A549 treated with CORT108297 at 1 μM for 4 hours (cell line): Measurements from ENCODE around the gene TPM3. TPM values are rescaled to one million over a fixed set of nuclear protein-coding genes. Genes with fewer than 3 reads are reported as not detected.

Source experiments
- total RNA-seq: library from RNA; stranded (reverse); fragments of 200-300 nt; extraction: Qiagen RNA extraction; gene quantifications from 5 replicates; pipeline ENCODE4 v1.2.3, GENCODE V29; 2022

Gene TPM3
- 424 to 619 TPM (median 471 TPM) in 5 replicates for total RNA-seq

GRCh38 chr1:154191990-154192461 lies at the start of gene TPM3:
TPM3 (minus strand) TSS chr1:154192100; CDS start chr1:154192018, 82 bp downstream.

GRCh38 chr1:154220071-154220969 lies 28.4 kb upstream of the TPM3 start, which contains the start of gene UBAP2L:
UBAP2L (plus strand) TSS chr1:154220955; CDS start chr1:154225124, 4,169 bp downstream.

DNA sequence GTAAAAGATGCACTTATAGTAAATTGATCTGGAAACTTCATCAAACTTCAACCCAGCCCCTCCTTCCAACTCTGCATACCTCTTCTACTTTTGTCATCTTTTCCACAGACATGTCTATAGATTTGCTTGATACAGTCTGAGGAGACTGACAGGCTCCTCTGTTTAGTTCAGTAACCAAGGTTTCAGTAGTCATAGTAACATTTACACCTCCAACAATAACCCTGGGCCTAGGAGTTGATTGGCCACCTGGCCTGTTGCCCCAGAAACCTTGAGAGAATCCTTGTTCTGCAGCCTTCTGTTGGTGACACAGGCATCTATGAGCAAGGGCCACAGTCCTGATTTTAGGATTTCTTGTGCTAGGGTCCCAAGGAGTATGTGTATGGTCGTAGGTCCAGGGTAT lies 14.3 kb upstream of the TPM3 start, which contains the start of gene CFAP141:
Gene CFAP141 (minus strand): TSS at position 138 of the 400 bp plus-strand sequence. CDS start 26 bp downstream, at position 112.

GRCh38 chr1:154154534-154155191 lies 37.2 kb downstream of the TPM3 start, which contains the start of gene NUP210L:
NUP210L (minus strand) TSS chr1:154155073.

Other genes starting within 250 kb of the TPM3 start
- 22.9 to 40.4 TPM (median 38.6 TPM) in 5 replicates for gene DENND4B, start 245.4 kb downstream of the TPM3 start, total RNA-seq
- 30.6 to 45.7 TPM (median 41.6 TPM) in 5 replicates for gene CRTC2, start 233.5 kb downstream of the TPM3 start, total RNA-seq
- 151 to 169 TPM (median 166 TPM) in 5 replicates for gene SLC39A1, start 228.6 kb downstream of the TPM3 start, total RNA-seq
- 8.5 to 12.4 TPM (median 10.3 TPM) in 5 replicates for gene CREB3L4, start 224.2 kb downstream of the TPM3 start, total RNA-seq
- gene JTB, start 214.4 kb downstream of the TPM3 start, total RNA-seq, result 109 to 169 TPM (median 154 TPM) in 5 replicates
- gene RAB13, start 205.8 kb downstream of the TPM3 start, total RNA-seq, result 131 to 153 TPM (median 132 TPM) in 5 replicates
- gene RPS27, start 201.3 kb downstream of the TPM3 start, total RNA-seq, result 4,150 to 7,755 TPM (median 4,460 TPM) in 5 replicates
- not detected in 5 replicates for gene NUP210L, start 37.0 kb downstream of the TPM3 start, total RNA-seq
- 0.29 TPM in 1 of 5 replicates, not detected in the others for gene CFAP141, start 14.2 kb upstream of the TPM3 start, total RNA-seq
- gene UBAP2L, start 28.9 kb upstream of the TPM3 start, total RNA-seq, result 107 to 115 TPM (median 112 TPM) in 5 replicates
- 93.9 to 107 TPM (median 96.3 TPM) in 5 replicates for gene HAX1, start 80.5 kb upstream of the TPM3 start, total RNA-seq
- gene AQP10, start 129.0 kb upstream of the TPM3 start, total RNA-seq, result not detected in 5 replicates
- gene ATP8B2, start 133.4 kb upstream of the TPM3 start, total RNA-seq, result 27.7 to 38.3 TPM (median 35.1 TPM) in 5 replicates
- gene IL6R, start 213.2 kb upstream of the TPM3 start, total RNA-seq, result 16.8 to 23.9 TPM (median 18.5 TPM) in 5 replicates